ENCODE results near the gene UTP4.

The UTP4 gene

DNA sequence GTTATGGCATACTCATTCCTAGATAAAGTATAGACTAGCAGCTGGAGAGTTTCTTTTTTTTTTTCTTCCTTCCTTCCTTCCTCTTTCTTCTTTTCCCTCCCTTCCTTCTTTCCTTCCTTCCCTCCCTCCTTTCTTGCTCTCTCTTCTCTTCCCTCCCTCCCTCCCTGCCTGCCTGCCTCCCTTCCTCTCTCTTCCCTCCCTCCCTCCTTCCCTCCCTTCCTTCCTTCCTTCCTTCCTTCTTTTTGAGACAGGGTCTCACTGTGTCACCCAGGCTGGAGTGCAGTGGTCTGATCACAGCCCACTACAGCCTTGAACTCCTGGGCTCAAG lies 47.5 kb downstream of the UTP4 start:
- FAIRE-seq, result no peak

DNA sequence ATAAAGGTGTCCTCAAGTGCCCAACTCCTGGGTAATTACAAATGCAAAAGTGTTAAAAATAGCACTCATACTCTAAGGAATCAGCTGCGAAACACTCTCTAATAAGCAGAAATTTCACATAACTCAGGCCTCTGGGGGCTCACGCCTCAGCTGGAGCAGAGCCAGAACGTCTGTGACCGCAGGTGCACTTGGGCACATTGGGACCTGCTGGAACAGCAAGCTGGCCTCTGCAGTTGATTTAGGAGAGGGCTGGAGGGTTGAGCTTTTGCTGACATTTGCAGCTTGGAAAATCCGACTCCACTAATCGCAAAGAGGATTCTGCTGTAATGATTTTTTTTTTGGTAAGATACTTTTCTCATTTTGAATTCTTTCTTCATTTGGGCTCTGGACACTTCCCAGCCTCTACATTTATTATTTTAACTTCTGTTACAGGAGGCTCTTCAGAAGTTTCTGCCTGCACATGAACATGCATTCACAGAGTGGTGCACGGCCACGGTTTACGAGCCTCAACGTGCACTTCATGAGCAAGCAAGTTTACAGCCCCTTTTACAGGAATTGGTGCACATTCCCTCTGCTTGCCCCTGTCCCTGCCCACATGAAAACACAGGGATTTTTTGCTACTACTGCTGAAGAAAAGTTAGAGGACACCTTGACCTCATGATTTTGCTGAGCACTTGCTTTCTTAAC lies 50.4 kb downstream of the UTP4 start:
- no peak for FAIRE-seq

DNA sequence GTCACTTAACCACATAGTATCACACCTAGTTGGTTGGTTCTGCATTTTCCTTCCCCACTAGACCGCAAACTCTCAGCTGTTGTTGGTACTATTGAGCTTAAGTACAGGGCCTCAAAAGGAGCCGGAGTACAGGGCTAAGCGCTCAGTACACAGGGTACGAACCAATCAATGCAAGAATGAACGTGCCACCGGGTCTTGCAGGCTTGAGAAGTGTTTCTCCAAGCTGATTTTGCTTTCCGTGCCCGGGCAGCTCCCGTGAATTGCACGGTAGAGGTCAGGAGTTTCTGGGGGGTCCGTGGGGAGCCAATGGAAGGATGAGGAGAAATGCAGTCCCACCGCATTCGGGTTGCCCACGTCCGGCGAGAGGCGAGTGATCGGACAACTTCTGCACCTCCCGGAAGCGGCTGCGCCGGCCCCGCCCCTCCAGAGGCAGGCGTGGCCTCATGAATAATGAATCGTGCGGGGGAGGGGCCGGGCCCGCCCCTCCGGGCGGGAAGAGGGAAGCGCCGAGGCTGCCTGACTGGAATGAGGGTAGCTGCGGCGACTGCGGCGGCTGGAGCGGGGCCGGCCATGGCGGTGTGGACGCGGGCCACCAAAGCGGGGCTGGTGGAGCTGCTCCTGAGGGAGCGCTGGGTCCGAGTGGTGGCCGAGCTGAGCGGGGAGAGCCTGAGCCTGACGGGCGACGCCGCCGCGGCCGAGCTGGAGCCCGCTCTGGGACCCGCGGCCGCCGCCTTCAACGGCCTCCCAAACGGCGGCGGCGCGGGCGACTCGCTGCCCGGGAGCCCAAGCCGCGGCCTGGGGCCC lies 54.4 kb downstream of the UTP4 start, which contains the start of gene SNTB2:
Gene SNTB2, plus strand, starts transcription at position 523 of the 804 bp plus-strand sequence. Its CDS starts 3 bp downstream, at position 526.
- no peak for FAIRE-seq

DNA sequence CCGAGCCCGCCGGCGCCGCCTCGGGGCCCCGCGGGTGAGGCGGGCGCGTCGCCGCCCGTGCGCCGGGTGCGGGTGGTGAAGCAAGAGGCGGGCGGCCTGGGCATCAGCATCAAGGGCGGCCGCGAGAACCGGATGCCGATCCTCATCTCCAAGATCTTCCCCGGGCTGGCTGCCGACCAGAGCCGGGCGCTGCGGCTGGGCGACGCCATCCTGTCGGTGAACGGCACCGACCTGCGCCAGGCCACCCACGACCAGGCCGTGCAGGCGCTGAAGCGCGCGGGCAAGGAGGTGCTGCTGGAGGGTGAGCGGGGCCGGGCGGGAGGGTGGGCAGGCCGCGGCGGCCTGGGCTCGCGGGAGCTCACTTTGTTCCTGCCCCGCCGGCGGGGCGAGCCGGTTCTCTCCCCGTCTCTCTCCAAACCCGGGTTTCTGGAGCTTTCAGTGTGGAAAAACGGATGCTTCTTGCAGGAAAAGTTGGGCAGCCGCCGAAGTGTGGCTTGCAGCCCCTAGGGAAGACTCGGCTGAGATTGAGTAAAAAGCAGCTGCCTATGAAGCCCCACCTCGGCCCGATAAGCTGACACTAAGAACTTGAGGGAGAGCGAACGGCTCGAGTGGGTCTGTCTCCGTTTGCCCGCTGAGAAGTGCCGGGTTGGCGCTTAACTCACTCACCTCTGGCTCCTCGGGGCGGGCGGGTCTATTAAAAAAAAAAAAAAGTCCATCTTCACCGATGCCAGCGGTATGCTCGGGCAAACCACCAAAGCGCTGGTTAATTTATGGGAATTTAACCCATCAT lies 55.2 kb downstream of the UTP4 start:
- FAIRE-seq, result no peak

DNA sequence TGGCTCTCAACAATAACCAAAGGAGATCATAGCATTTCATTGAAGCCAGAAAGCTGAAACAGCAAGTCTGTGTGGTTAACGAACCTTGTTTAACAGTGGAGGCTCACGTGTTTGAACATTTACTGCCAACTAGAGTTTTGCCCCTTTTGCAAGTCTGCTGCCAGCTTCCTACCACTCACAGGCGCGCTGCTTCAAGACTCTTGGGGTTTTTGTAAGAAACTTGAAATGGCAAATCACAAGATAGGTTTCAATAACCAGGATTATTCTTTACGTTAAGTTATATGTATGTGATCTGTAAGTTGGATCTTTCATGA lies 55.7 kb downstream of the UTP4 start:
- FAIRE-seq, result no peak

DNA sequence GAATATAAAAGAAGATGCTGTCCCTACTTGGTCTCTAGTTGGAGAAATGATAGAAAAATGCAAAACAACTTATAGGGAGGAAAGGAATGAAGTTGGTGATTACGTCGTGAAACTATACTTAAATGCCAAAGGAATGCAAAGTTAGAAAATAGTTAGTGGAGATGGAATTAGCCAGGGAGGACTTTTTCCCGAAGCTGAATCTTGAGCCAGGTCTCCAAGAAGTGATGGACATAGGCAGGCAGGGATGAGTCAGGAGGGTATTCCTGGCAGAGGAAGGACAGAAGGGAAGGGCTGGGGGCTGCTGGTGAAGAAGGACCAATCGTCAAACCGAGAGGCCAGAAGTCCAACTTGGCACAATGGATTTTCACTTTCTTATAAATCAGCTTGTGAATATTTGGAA lies 56.3 kb downstream of the UTP4 start:
- no peak for FAIRE-seq

DNA sequence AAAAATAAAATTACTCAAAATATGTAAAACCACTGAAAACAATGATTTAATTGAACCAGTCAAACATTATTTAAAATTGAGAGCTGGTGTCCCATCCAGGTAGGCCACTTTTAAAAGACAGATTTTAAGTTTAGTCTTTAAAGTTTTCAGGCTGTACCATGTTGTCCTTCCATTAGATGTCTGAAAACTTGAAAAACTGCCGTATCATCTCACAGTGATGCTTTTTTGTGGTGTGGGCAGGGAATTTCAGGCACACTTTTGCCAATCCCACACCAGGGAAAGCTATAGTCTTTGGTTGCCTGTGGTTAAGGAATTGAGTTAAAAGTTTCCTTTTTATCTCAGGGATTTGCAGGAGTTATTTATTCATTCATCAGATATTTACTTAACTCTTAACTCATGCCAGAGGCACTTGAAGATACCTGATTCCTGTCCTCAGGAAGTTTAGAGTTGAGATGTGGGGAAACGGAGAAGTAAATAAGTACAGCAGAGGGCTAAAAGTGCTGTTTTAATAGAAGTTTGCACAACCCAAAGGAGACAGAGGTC lies 57.7 kb downstream of the UTP4 start:
- no peak for FAIRE-seq

DNA sequence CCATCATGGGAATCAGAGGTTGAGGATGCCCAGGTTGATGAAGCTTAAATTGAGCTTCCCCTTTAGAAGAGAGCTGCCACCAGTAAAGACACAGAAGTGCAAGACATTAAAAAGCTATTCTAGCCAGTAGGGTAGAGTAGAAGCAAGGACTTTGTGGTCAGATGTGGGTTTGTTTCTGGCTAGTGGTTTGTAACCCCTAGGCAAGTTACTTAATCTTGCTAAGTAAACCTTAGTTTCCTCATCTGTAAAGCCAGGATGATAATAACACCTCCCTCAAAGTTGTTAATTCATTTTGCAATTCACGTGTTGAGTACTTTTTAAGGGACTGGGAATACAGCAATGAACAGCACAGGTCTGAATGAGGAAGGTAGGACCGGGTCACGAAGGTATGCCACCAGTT lies 58.1 kb downstream of the UTP4 start:
- FAIRE-seq, result no peak

DNA sequence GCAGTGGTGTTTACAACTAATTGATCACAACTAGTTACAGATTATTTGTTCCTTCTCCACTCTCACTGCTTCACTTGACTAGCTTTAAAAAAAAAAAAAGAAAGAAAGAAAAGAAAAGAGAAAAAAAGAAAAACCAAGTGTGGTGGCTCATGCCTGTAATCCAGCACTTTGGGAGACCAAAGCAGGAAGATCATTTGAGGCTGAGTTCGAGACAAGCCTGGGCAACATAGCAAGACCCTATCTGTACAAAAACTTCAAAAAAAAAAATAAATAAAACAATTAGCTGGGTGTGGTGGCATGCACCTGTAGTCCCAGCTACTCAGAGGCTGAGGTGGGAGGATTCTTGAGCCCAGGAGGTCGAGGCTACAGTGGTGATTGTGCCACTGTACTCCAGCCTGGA lies 58.7 kb downstream of the UTP4 start:
- FAIRE-seq, result no peak

DNA sequence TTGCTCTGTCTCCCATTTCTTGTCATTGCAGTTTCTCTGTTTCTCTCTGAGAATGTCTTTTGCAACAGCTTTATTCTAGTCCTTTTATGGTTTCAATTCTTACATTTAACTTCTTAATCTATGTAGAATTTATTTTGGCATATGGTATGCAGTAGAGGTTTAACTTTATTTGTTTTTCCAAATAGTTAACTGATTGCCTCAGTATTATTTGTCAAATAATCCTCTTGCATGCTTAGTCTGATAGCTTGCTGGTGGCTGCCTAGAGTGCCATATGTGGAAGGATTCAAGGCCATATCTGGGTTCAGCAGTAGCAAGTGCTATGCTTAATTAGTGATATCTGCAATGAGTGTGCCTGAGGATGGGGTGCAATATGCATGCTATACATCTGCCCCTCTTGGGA lies 61.4 kb downstream of the UTP4 start:
- FAIRE-seq, result no peak

DNA sequence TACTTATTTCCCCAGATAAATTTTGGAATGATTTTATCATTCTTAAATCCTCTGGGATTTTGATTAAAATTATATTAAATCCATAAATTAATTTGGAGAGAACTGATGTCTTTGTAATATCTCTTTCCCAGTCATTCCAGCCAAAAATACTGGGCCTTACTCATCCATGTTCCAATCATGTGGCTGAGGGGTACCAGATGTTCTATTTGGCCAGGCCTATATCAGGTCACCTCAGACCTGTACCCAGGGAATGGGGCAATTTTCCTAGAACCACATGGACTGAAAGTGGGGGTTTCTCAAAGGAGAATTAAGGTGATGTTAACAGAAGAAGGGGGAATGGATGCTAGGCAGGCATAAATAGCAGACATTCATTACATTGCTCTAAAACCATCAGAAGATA lies 62.0 kb downstream of the UTP4 start:
- no peak for FAIRE-seq

DNA sequence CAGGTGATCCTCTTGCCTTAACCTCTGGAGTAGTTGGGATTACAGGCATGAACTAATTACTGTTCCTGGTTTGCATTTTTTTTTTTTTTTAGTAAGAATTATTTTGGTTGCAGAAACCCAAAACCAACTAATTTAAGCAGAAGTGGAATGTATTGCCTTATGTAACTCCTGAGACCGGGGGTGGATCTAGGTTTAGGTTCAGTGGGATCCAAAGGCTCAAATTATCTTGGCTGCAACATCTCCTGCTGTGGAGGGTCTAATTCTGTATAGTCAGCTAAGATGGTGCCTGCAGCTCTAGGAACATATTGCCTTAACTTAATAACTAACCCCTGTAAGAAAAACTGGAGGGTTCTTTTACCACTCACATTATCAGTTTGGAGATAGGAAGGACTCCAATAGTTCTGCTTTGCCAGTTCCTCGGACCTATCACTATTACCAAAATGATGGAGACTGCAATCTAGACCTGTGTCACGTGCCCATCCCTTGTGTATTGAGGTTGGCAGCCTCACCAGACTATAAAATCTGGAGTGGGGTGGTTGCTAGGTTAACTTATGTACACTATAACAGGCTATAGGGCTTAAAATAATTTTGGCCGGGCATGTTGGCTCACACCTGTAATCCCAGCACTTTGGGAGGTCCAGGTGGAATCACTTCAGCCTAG lies 63.0 kb downstream of the UTP4 start:
- FAIRE-seq, result no peak

DNA sequence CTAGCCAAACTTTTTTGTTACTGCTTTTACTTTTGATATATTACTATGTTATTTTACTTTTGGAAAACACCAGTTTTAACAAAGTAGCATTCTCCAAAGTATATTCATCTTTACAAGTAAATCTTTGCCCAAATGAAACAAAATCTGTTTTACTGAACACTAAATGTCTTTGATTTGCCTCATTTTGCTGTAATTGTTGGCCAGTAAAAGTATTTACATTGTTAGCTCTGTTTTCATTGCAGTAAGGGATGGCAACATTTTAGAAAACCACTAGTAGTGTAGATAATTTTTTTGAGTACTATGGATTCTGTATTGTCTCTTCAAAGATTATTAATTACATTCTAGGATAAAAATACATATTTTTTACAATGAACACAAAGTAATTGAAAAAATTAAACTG lies 65.1 kb downstream of the UTP4 start:
- FAIRE-seq, result no peak

DNA sequence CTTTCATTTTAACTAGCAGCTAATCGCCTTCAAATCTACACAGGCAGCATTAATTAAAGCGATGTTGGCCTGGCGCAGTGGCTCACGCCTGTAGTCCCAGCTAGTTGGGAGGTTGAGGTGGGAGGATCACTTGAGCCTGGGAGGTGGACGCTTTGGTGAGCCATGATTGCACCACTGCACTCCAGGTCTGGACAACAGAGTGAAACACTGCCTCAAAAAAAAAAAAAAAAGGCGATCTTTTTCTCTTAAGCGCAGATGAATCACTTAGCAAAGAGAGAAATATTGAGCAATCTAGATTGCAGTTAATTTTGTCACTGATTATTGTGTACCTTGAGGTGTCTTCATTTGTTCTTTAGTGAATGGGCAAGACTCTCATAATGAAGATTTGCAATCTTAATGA lies 66.9 kb downstream of the UTP4 start:
- FAIRE-seq, result no peak

DNA sequence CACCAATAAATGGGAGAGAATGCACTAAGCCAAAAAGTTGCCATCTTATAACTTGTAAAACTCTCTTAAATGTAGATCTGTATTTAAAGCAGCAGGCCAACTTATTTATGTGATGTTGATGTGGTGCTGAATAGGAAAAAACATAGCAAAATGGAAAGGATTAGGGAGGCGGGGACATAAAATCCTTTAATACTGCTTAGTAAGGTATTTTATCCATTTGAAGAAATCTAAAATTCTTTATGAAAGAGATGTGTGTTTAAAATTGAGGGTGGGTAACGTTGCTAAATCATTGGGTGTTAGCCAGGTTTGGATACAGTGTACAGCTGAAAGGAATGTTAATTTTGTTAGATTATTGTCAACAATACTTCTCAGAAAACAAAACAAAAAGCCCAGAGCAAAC lies 68.8 kb downstream of the UTP4 start:
- FAIRE-seq, result no peak

DNA sequence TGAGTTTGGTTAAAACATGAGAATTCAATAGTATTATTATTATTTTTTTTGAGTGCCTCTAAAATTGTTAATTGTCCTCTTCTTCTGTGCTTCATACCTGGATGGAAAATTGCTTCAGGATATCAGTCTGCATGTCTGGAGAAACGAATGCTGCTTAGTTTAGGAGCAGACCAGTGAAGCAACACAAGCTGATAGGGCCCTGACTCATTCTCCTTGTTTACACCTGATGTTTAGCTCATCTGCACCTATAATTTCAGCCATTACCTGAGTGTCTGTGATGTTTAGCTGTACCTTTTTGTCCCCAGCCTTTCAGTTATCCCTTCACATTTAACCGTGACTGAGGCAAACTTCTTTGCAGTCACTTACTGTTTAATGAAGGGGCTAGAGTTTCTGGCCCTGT lies 69.3 kb downstream of the UTP4 start:
- FAIRE-seq, result no peak

DNA sequence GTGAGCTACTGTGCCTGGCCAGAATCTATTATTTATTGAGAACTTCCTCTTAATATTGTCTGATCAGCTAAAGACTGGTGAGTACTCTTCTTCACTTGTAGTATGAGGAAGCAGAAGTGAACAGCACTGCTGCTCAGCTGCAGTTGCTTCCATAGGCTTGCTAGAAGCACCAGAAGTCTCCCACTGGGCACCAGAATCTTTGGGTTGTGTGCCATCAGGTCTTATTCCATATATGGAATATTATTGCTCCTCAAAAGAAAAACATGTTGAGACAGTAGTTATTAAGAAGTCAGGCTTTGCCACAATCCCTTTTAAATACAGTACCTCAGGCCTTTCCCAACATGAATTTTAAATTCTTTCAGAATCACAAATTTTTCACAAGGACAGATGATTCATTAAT lies 71.7 kb downstream of the UTP4 start:
- FAIRE-seq, result no peak

DNA sequence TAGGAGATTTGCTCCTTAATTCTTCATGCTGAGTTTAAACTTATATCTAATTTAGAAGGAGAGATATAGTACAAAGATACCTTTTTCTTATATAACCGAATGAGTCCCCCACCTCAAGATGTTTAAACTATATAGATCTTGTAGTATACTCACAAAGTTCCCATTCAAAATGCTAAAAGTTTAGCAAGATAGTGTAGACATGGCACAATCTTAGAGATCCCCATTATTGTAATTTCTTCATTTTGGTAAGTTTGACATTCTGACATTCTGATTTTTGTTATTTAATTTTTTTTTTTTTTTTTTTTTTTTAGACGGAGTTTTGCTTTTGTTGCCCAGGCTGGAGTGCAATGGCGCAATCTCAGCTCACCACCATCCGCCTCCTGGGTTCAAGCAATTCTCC lies 77.3 kb downstream of the UTP4 start:
- FAIRE-seq, result no peak

DNA sequence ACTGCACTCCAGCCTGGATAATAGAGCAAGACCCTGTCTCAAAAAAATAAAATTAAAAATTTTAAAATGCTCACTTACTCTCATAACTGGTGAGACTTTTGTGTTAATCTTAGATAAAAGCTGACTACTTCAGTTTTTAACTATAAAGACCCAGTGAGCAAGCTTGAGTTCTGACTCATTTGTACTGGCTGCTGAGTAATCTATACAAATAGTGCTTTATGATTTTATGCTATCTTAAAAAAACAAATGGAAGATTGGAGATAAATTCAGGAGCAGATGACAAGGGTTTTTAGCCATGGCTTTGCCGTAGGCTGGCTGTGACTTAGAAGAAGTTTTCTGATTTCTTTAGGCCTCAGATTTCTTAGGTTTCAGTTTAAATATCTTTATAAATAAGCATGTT lies 85.0 kb downstream of the UTP4 start:
- FAIRE-seq, result no peak

Data from islet of Langerhans (tissue), 1 donor.